Aorta (tissue), 5 donors: ENCODE data around the gene ZNF564. TPM values are rescaled to one million over a fixed set of nuclear protein-coding genes. Genes with fewer than 3 reads are reported as not detected.

Experiments
- ATAC-seq: fragments of 200-7000 bp; cut with Tn5 transposase; one replicate; pipeline ENCODE4 v1.9.1; 2022; ENCODE audit warnings: moderate library complexity; ENCODE audit not compliant: low FRiP score
- DNase-seq, 2 donors: peaks; one replicate each; pipeline ENCODE4 v3.0.0-alpha.2; 2020
- H3K27ac ChIP-seq, 2 donors: one replicate each; pipeline ENCODE4 v1.5.1; 2013; ENCODE audit warnings: low read length in 2 of 2, mild to moderate bottlenecking in 2 of 2, moderate library complexity in 2 of 2, control low read depth in 1 of 2, inconsistent platforms in 1 of 2, low read depth in 1 of 2
- H3K27me3 ChIP-seq, 2 donors: one replicate each; pipeline ENCODE4 v1.6.1; 2013; ENCODE audit warnings: control low read depth in 1 of 2, low read length in 1 of 2, mild to moderate bottlenecking in 1 of 2, moderate library complexity in 1 of 2; ENCODE audit not compliant: insufficient read depth in 2 of 2, control insufficient read depth in 1 of 2
- H3K36me3 ChIP-seq, 2 donors: one replicate each; pipeline ENCODE4 v1.6.1; 2013; ENCODE audit warnings: control low read depth in 1 of 2, low read length in 1 of 2, mild to moderate bottlenecking in 1 of 2; ENCODE audit not compliant: insufficient read depth in 2 of 2, control insufficient read depth in 1 of 2
- H3K4me1 ChIP-seq, 2 donors: one replicate each; pipeline ENCODE4 v1.6.1; 2013; ENCODE audit warnings: low read length in 2 of 2, control low read depth in 1 of 2, mild to moderate bottlenecking in 1 of 2, moderate library complexity in 1 of 2; ENCODE audit not compliant: insufficient read depth in 2 of 2, control insufficient read depth in 1 of 2
- H3K4me3 ChIP-seq, 2 donors: one replicate each; pipeline ENCODE4 v1.5.1; 2013; ENCODE audit warnings: low read length in 2 of 2, control low read depth in 1 of 2, mild to moderate bottlenecking in 1 of 2
- H3K9me3 ChIP-seq: one replicate; pipeline ENCODE4 v1.6.1; 2013; ENCODE audit warnings: mild to moderate bottlenecking, low read length; ENCODE audit not compliant: control insufficient read depth
- WGBS, 2 donors: extraction: QIAGEN DNeasy Blood & Tissue Kit; methylation state at CpG; one replicate each; pipeline ENCODE4 v1.1.7; 2013; 5-methylcytosine and 5-hydroxymethylcytosine counted together
- intact Hi-C, 2 donors: fragments of 100-400 bp; cut with DNase I; formaldehyde crosslinking; loops; one replicate each; pipeline versions ENCODE4 v1.14.2 to v1.15.0; 2022
- polyA plus RNA-seq, 2 donors: library from polyadenylated mRNA; stranded (reverse); fragments of 200-250 nt; gene quantifications; one replicate each; pipeline ENCODE4 v1.2.3, GENCODE V29; 2013
- total RNA-seq, 2 donors: library from RNA; stranded (reverse); fragmentation: NEBNext Ultra II Directional; extraction: Animal tissue kit (Norgen Biotek cat#: 25700); gene quantifications; one replicate each; pipeline ENCODE4 v1.2.1, GENCODE V29; 2021
- donor health status: healthy with polysubstance abuse.
- donor health status: Bipolar disorder and iron deficiency.
- donor health status: DM: no; HTN: no; CAD: no.
- donor health status: DM: no; HTN: no; CAD: no.
- donor health status: DM: yes; HTN: yes; CAD: no.

Gene ZNF564
- total and polyA plus RNA-seq, 4 donors, result 5.5 to 15.4 (median 10.2) TPM

DNA sequence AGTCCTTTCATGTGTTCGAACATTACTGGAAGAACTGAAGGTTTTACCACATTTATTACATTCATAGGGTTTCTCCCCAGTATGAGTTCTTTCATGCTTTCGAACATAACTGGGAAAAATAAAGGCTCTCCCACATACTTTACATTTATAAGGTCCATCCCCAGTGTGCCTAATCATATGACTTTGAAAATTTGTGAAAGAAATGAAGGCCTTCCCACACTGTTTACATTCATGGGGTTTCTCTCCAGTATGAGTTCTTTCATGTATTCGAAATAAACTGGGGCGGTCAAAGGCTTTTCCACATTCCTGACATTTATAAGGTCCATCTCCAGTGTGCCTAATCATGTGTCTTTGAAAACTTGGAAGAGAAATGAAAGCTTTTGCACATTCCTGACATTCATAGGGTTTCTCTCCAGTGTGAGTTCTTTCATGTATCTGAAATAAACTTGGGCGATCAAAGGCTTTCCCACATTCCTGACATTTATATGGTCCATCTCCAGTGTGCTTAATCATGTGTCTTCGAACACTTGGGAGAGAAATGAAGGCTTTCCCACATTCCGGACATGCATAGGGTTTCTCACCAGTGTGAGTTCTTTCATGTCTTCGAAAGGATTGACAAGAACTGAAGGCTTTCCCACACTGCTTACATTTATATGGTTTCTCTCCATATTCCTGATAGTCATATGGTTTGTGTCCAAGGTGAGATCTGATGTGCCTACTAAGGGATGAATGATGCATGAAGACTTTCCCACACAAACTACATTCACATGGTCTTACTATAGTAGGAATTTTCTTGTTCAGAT lies 24.0 kb downstream of the ZNF564 start:
- no peak for ATAC-seq
- Histone ChIP-seq H3K4me1 (no peaks in the 10 kb centered on the region), H3K27me3 (no peaks in the 10 kb centered on the region), H3K36me3 (peaks cover 19 to 35% of the 10 kb centered on the region in 2 donors), H3K4me3 (peak overlapping the region in 1 of 2 donors; percentile 22), H3K27ac (no peak overlapping the region), H3K9me3 (peaks cover 28% of the 10 kb centered on the region)
- WGBS, 2 donors, result 98% methylated on average over 8 of the region's 8 CpGs
- intact Hi-C loops, result no loop called here
- no peak for DNase-seq

DNA sequence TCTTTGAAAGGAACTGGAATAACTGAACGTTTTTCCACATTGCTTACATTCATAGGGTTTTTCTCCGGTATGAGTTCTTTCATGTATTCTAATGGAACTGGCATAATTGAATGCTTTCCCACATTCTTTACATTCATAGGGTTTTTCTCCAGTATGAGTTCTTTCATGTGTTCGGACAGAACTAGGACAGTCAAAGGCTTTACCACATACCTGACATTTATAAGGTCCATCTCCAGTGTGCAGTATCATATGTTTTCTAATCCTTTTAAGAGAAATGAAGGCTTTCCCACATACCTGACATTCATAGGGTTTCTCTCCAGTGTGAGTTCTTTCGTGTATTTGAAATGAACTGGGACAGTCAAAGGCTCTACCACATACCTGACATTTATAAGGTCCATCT lies 24.7 kb downstream of the ZNF564 start:
- Histone ChIP-seq H3K9me3 (peaks cover 30% of the 10 kb centered on the region), H3K27me3 (no peaks in the 10 kb centered on the region), H3K27ac (no peak overlapping the region), H3K4me1 (no peaks in the 10 kb centered on the region), H3K36me3 (peaks cover 19 to 35% of the 10 kb centered on the region in 2 donors), H3K4me3 (peak overlapping the region in 1 of 2 donors; percentile 3)
- WGBS, 2 donors, result 92 to 93% methylated on average over 4 of the region's 4 CpGs
- intact Hi-C loops, result no loop called here
- DNase-seq (no peak), ATAC-seq (no peak)

DNA sequence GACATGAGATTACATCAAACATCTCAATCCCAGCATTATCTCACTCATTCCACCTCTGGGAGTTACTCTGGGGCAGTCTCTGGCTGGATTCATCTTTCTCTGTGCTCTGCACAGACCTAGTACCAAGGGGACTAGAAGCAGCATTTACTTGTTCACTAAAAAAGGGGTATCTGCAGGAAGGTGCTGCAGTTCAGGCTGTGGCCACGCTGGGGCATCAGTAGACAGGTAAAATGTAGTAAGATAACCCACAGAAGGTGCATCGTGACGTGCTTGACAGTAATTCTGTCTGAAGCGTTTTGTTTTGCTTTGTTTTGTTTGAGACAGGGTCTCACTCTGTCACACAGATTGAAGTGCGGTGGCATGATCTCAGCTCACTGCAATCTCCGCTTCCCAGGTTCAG lies 29.3 kb downstream of the ZNF564 start:
- H3K4me3 ChIP-seq, result no peak overlapping the region
- H3K9me3 ChIP-seq, result peaks cover 17% of the 10 kb centered on the region
- H3K4me1 ChIP-seq, result no peaks in the 10 kb centered on the region
- 63 to 65% methylated on average over 6 of the region's 6 CpGs for WGBS, 2 donors
- ATAC-seq, result no peak
- no peak overlapping the region for H3K27ac ChIP-seq
- peaks cover 6 to 18% of the 10 kb centered on the region in 2 donors for H3K36me3 ChIP-seq
- intact Hi-C loops, result no loop called here
- no peak for DNase-seq
- H3K27me3 ChIP-seq, result no peaks in the 10 kb centered on the region

- no peak overlapping the region for H3K27ac ChIP-seq
- H3K4me1 ChIP-seq, result no peaks in the 10 kb centered on the region
- no peaks in the 10 kb centered on the region for H3K36me3 ChIP-seq
- H3K27me3 ChIP-seq, result no peaks in the 10 kb centered on the region
- H3K4me3 ChIP-seq, result no peak overlapping the region
- intact Hi-C loops, result no loop called here
- ATAC-seq (peak; percentile 38), DNase-seq (no peak)
- peaks cover 6% of the 10 kb centered on the region for H3K9me3 ChIP-seq
- 14 to 18% methylated on average over 35 of the region's 35 CpGs for WGBS, 2 donors
Observed at GRCh38 chr19:12513531-12514061, 37.7 kb downstream of the ZNF564 start.

DNA sequence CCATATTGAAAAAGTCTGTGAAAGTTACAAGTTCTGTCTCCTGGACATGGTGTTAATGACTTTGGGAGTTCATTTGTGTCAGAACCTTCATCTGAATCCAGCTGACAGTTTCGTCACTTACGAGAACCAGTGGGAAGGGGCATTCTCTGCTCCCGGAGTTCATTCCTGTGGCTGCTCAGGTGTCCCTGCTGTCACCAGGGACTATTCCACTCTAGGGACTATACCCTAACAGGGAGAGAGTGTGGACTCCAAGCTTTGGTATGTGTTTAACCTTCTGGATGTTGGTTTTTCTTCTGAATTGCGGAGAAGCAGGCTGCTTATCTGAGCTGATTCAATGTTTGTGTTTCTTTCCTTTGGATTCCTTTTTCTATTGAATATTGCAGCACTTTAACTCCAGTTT lies 54.2 kb downstream of the ZNF564 start:
- intact Hi-C loops, result no loop called here
- no peak for ATAC-seq
- WGBS, 2 donors, result 37 to 50% methylated on average over 4 of the region's 4 CpGs
- no peak for DNase-seq
- H3K36me3 ChIP-seq, result no peaks in the 10 kb centered on the region
- no peaks in the 10 kb centered on the region for H3K4me1 ChIP-seq
- H3K4me3 ChIP-seq, result no peak overlapping the region
- H3K27ac ChIP-seq, result no peak overlapping the region
- H3K27me3 ChIP-seq, result no peaks in the 10 kb centered on the region
- H3K9me3 ChIP-seq, result no peaks in the 10 kb centered on the region

- Histone ChIP-seq H3K4me3 (no peak overlapping the region), H3K4me1 (no peaks in the 10 kb centered on the region), H3K9me3 (no peaks in the 10 kb centered on the region), H3K27me3 (no peaks in the 10 kb centered on the region), H3K36me3 (no peaks in the 10 kb centered on the region), H3K27ac (no peak overlapping the region)
- DNase-seq (no peak), ATAC-seq (no peak)
- WGBS, 2 donors, result 86 to 89% methylated on average over 6 of the region's 6 CpGs
- intact Hi-C loops, result no loop called here
Observed at GRCh38 chr19:12496480-12496879, 54.8 kb downstream of the ZNF564 start.

GRCh38 chr19:12495002-12495802 lies 56.1 kb downstream of the ZNF564 start:
- intact Hi-C loops, result loop anchor here in 1 of 2 donors (2.0 kb wide), 1 partner anchor 56 kb away; the partner anchor contains the start of gene ZNF564
- Histone ChIP-seq H3K27me3 (no peaks in the 10 kb centered on the region), H3K27ac (peak overlapping the region; percentile 34 to 46), H3K4me1 (no peaks in the 10 kb centered on the region), H3K36me3 (no peaks in the 10 kb centered on the region), H3K4me3 (peak overlapping the region; percentile 16 to 77), H3K9me3 (no peaks in the 10 kb centered on the region)
- ATAC-seq, result peak; percentile 99
- DNase-seq, result peak; percentile 94 to 98
- 0 to 1% methylated on average over 50 to 51 of the region's 51 CpGs for WGBS, 2 donors

DNA sequence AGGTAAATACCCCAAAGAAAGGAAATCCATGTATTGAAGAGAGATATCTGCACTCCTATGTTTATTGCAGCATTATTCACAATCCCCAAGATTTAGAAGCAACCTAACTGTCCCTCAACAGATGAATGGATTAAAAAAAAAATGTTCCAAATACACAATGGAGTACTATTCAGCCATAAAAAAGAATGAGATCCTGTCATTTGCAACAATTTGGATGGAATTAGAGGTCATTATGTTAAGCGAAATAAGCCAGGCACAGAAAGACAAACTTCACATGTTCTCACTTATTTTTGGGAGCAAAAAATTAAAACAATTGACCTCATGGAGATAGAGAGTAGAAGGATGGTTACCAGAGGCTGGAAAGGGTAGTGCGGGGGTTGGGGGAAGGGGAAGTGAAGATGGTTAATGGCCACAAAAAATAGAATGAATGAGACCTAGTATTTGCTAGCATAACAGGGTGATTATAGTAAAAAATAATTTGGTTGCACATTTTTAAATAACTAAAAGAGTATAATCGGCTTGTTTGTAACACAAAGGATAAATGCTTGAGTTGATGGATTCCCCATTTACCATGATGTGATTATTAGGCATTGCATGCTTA lies 56.9 kb downstream of the ZNF564 start:
- H3K4me1 ChIP-seq, result no peaks in the 10 kb centered on the region
- H3K27me3 ChIP-seq, result no peaks in the 10 kb centered on the region
- no peak overlapping the region for H3K27ac ChIP-seq
- H3K9me3 ChIP-seq, result no peaks in the 10 kb centered on the region
- no peak for ATAC-seq
- DNase-seq, result no peak
- H3K36me3 ChIP-seq, result no peaks in the 10 kb centered on the region
- intact Hi-C loops, result loop anchor here in 1 of 2 donors (2.0 kb wide), 1 partner anchor 56 kb away; the partner anchor contains the start of gene ZNF564
- 97 to 98% methylated on average over 3 of the region's 3 CpGs for WGBS, 2 donors
- no peak overlapping the region for H3K4me3 ChIP-seq
